Right hindlimb (tissue), 1 donor: Measurements from ENCODE around the gene RPRD1B.
"Not testable (repeated sequence)": the region's sequence is repeated elsewhere in the genome, so short reads cannot be mapped to it uniquely, and the experiment has no call there.

Experiments
- DNase-seq: peaks from one replicate; pipeline ENCODE4 v3.0.0-alpha.2; 2018

Gene RPRD1B

GRCh38 chr20:38001981-38002380 is 31.6 kb upstream of the RPRD1B start:
- DNase-seq: no peak

- no peak for DNase-seq
Observed at GRCh38 chr20:38002422-38002821, 31.1 kb upstream of the RPRD1B start.

DNA sequence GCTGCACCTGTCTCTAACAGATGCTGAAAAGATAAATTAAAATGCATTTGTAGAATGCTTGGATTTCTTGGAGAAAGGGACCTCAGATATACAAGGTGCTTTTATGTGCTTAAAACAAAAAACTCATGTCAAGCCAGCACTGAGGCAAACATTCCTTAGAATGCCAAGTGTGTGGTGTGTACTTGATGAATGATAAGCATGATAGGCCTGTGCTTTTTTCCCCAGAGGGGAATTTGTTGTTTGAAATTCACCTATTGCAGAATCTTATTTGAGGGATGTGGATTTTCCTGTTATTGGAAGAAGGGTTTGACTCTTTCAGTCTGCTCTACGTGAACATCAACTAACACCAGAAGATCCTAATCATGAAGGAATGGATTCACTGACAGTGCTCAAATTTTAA is 29.1 kb upstream of the RPRD1B start:
- no peak for DNase-seq

DNA sequence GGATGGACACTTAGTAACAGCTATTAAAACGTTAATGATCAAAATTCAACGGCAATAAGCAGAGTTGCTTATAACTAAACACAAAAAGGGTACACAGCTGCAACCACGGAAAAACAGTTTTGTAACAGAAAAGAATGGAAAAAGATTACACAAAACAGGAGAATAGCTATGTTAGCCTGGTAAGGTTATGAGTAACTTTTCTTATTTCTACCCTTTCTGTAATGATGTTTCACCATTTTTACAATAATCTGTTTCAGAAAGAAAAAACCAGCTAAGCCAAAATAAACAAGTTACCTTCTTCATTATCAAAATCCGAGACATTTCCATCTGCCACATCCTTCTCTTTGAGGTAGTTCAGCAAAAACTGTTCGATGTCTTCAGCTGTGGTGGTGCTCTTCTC is 27.6 kb upstream of the RPRD1B start:
- no peak for DNase-seq

DNA sequence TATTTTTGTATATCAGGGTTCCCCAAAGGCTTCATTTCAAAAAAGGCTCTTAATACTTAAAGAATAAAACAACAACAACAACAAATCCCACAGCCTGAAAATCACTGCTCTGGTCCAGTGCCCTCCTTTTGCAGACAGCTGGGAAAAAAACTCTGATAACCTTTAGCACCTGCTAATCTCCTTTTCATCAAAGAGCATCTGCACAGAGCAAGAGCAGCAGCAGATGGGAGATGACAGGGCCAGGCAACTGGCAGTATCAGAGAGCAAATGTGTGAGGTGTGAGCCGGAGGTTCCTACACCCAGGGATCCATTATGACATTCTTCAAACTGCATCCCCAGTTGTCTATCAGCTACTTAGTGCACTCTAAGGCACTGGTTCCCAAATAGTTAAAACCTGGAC is 26.0 kb upstream of the RPRD1B start:
- no peak for DNase-seq

DNA sequence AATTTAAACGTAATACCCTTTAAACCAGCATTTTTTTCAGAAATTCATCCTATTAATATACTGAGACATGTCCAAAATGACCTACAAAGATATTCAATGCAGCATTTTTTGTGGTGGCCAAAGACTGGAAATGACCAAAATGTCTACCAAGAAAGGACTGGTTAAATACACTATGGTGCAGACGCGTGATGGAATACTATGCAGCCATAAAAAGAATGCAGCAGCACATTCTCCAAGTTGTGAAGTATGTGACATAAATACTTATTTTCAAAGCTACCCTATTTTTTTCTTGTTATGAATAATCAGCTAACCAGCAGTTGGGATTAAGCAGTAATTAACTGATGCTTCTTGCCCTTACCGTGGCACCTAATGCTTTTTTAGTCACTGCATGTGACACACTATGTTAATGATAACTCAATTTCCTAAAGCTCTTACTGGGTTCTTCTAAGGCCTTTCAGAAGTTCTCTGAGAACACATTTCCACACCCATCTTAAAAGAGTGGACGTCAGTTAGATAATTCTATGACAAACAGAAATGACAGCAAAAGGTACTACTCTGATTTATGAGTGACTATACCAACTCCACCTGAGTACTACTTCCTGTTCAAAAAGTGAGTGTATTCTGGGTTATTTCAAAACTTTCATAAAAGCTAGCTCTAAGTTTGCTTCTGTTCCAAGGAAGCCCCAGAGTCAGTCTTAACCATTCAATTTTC is 25.2 kb upstream of the RPRD1B start:
- DNase-seq: no peak

- DNase-seq: not testable (repeated sequence)
Observed at GRCh38 chr20:38009416-38009815, 24.1 kb upstream of the RPRD1B start.

DNA sequence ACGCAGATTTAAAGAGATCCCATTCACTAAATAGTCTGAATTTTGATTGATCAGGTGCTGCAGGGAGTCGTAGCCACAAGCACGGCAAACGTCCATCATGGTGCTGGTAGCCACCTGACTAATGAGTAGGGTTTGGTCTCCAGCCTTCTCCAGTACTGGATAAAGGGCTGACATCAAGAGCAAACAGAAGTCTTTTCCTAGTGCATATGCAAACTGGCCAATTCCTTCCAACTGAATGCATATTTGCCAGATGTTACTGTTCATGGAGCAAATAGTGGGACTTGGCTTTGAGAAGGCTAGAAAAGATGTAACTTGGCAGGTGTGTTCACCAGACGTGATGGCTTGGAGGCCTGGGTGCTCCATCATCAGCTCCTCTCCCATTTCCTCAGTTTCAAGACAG is 21.9 kb upstream of the RPRD1B start:
- DNase-seq: no peak

- DNase-seq: no peak
Observed at GRCh38 chr20:38012332-38012731, 21.2 kb upstream of the RPRD1B start.

GRCh38 chr20:38013887-38014286 is 19.7 kb upstream of the RPRD1B start:
- DNase-seq: no peak

GRCh38 chr20:38017959-38018358 is 15.6 kb upstream of the RPRD1B start:
- no peak for DNase-seq

DNA sequence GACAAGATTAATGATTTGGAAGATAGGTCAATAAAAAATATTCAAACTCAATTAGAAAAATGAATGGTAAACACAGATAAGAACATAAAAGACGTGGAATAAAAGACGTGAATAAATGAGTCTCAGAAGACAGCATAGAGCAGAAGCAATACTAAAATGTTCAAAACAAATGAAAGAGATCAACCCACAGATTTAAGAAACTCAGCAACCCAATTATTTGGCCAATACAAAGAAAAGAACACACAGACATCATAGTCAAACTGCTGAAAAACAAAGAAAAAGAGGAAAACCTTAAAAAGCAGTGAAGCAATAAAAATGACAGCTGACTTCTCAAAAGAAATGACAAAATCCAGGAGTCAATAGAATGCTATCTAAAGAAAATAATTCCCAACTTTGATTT is 15.2 kb upstream of the RPRD1B start:
- DNase-seq: no peak

GRCh38 chr20:38021087-38021772 is 12.3 kb upstream of the RPRD1B start:
- no peak for DNase-seq

- no peak for DNase-seq
Observed at GRCh38 chr20:38023181-38024001, 10.2 kb upstream of the RPRD1B start.

- no peak for DNase-seq
Observed at GRCh38 chr20:38024496-38024895, 9.1 kb upstream of the RPRD1B start.

DNA sequence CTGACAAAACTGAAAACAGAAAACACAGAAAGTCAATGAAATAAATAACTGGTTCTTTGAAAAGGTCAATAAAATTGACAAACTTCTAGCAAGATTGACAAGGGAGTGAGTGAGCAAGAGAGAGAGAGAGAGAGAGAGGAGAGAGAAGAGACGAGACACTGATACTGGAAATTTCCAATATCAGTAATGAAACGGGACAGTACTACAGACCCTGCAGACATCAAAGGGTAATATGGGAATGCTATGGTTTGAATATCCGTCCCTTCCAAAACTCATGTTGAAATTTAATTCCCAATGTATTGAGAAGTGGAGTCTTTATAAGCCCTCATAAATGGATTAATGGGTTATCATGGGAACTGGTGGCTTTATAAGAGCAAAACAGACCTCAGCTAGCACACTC is 4.1 kb upstream of the RPRD1B start:
- no peak for DNase-seq

DNA sequence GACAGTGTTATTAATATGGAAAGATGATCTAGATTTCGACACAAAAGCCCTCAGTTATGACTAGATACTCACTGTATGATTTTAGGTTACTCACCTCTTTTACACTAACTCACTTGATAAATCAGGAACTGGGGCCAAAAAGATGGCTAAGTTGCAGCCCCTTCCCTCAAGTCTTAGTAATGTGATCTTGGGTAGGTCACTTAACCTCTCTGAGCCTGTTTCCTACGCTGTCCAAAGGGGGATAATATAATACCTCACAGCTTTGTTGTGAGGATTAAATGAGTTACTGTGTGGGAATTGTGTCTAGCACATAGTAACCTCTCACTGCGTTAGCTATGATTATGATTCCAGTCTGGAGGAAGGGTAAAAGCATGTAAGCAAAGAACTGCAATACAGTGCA is 1.6 kb upstream of the RPRD1B start:
- no peak for DNase-seq

GRCh38 chr20:38032585-38033329 is 789 bp upstream of the RPRD1B start:
- DNase-seq: no peak

DNA sequence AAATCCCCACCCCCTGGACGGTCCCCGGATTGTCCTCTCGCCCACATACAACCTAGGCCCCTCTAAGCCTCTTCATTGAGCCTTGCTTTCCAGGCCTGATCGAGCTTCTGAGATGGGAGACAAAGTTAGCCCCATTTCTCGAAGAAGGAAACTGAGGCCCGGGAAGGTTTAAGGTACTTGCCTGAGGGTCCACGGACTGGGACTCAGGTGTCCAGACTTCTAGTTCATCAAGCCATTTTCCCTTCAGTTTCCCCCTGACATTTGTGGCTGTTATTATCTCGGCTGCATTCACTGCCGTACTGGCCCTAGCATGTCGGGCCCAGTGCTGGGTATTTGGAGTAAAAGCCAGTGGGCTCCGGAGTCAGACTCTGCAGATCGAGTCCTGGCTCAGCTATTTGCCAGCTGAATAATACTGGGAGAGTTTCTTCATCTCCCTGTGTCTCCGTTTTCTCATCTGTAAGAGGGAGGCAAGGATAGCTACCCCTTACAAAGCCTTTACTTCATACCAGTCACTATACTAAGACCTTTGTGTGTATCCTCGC is 633 bp downstream of the RPRD1B start:
- no peak for DNase-seq

DNA sequence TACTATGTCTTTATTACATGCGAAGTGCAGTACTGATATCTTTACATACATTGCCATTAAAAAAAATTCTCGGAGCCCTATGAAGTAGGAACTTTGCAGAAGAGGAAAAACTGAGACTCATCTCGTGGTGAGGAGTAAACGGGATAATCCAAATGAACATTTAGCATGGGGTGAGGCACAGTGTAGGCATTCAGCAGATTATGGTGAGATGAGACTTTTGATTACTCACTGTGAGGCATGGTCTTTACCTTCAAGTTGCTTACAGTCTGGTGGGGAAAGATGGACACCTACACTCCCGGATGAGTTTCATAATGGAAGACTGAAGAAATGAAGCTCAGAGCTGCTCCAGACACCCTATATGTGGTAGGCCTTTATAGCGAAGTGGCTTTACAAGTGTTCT is 1.4 kb downstream of the RPRD1B start:
- DNase-seq: no peak

GRCh38 chr20:38036366-38036765 is 2.8 kb downstream of the RPRD1B start:
- no peak for DNase-seq

DNA sequence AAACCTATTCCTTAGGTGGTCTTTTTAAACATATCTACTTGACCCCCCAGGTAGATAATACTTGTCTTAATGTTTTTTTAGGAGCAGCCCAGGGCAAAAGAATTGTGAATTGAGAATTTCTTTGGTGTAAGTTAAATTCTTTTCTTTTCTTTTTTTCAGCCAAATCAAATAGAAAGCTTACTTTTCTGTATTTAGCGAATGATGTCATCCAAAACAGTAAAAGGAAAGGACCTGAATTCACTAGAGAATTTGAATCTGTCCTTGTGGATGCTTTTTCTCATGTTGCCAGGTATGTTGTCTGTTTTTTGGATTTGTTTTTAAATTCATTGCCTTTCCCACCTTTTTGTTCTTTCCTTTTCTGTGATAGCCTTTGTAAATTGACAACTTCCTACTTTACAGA is 6.7 kb downstream of the RPRD1B start:
- no peak for DNase-seq
